Tracheal epithelial cell (primary cell): ENCODE results near the gene LCE2A. TPM values are rescaled to one million over a fixed set of nuclear protein-coding genes. Genes with fewer than 3 reads are reported as not detected.

Experiments
- total RNA-seq: library from RNA; depleted of rRNA; stranded (reverse); fragments of >200 nt; gene quantifications from 2 replicates; pipeline ENCODE4 v1.2.1, GENCODE V29; 2014

LCE2A gene, protein sequence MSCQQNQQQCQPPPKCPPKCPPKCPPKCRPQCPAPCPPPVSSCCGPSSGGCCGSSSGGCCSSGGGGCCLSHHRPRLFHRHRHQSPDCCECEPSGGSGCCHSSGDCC
- not detected in 2 replicates for total RNA-seq

DNA sequence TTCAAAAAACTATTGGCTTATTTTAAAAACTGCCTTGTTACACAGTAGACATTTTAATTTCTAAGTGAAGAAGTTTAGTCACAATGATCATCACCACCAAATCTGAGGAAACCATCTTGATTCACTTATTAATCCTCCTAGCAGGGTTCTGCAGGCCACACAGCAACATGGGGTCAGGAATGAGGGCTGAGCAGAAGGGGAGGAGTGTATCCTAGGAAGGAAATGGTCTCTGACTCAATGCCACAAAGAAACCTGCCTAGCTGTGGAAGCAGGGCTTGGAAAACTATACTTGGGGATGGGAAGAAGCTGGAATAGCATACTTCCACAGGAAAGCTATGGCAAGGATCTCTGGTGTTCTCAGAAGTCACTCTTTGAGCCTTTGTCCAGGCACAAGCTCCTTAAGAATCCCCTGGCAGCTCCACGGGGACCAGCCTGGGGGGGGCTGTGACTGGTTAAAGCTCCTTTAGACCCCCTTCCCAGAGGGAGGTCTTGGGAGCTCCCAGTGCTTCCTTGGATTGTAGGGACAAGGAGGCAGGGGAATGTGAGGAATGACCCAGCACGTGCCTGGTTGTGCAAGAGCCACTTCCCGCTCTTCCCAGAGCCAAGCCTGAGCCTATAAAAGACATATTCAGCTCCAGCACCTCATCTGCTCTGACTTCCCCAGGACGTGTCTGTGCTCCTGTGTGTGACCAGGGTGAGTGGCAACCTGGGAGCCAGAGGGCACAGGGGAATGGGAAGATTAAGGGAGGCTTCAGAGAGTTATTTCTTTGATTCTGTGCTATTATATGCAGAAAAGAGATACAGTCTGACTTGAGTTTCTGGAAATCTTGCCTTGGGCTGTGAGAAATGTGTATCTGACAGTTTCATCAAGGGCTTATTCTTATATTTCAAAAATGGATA, at the start of gene LCE2A:
Gene LCE2A, plus strand, starts transcription at position 645 of the 900 bp plus-strand sequence. CDS start 557 bp downstream, outside the sequence.

DNA sequence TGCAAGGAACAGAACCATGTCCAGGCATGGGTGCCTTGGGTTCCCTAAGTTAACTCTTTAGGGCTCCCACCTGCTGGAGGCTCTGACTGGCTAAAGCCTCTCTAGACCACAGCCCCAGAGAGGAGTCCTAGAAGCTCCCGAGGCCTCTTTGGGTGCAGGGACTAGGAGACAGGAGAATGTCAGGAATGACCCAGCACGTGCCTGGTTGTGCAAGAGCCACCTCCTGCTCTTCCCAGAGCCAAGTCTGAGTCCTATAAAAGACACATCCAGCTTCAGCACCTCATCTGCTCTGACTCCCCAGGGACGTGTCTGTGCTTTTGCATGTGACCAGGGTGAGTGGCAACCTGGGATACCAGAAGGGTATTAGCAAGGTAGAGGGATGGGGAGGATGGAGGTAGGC, 35.0 kb upstream of the LCE2A start, which contains the start of gene LCE2D:
Gene LCE2D, plus strand, starts transcription at position 283 of the 400 bp plus-strand sequence. CDS start 726 bp downstream, outside the sequence.

DNA sequence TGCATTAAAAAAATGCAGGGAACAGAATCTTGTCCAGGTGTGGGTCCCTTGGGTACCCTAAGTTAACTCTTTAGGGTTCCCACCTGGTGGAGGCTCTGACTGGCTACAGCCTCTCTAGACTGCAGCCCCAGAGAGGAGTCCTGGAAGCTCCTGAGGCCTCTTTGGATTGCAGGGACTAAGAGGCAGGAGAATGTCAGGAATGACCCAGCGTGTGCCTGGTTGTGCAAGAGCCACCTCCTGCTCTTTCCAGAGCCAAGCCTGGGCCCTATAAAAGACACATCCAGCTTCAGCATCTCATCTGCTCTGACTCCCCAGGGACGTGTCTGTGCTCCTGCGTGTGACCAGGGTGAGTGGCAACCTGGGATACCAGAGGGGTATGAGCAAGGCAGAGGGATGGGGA, 23.2 kb upstream of the LCE2A start, which contains the start of gene LCE2C:
Gene LCE2C, plus strand, starts transcription at position 297 of the 400 bp plus-strand sequence. CDS start 737 bp downstream, outside the sequence.

DNA sequence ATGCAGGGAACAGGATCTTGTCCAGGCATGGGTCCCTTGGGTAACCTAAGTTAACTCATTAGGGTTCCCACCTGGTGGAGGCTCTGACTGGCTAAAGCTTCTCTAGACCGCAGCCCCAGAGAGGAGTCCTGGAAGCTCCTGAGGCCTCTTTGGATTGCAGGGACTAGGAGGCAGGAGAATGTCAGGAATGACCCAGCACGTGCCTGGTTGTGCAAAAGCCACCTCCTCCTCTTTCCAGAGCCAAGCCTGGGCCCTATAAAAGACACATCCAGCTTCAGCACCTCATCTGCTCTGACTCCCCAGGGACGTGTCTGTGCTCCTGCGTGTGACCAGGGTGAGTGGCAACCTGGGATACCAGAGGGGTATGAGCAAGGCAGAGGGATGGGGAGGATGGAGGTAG, 12.3 kb upstream of the LCE2A start, which contains the start of gene LCE2B:
Gene LCE2B, plus strand, starts transcription at position 301 of the 400 bp plus-strand sequence. CDS start 721 bp downstream, outside the sequence.

DNA sequence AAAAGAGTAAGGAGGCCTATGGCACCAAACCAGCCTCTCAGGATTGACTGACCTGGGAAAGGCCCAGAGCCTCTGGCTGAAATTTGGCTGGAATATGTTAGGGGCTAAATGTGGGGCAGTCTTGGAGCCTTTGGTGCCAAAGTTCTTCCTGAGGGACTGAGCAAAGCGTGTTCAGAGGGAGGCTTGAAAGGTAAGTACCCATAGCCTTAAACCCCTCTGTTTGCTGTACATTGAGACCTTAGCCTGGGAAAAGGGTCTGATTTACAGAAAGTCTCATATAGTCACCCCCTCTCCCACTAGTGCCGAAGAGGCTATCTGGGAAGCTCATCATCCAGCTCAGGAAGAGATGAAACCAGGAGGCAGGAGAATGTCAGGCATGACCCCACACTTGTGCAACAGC, 9.7 kb downstream of the LCE2A start, which contains the start of gene LCE4A:
Gene LCE4A, plus strand, starts transcription at position 301 of the 400 bp plus-strand sequence. CDS start 916 bp downstream, outside the sequence.

Other genes with a start within 250 kb of the LCE2A start
- not detected in 2 replicates for gene LCE5A, start 187.5 kb upstream of the LCE2A start, total RNA-seq
- 4.3 and 5.1 TPM in 2 replicates for gene CRCT1, start 183.9 kb upstream of the LCE2A start, total RNA-seq
- gene LCE3E, start 131.6 kb upstream of the LCE2A start, total RNA-seq, result 0.48 TPM in 1 of 2 replicates, not detected in the other
- gene LCE3D, start 117.8 kb upstream of the LCE2A start, total RNA-seq, result not detected in 2 replicates
- not detected in 2 replicates for gene LCE3C, start 98.1 kb upstream of the LCE2A start, total RNA-seq
- not detected in 2 replicates for gene LCE3B, start 84.5 kb upstream of the LCE2A start, total RNA-seq
- gene LCE3A, start 75.2 kb upstream of the LCE2A start, total RNA-seq, result not detected in 2 replicates
- not detected in 2 replicates for gene LCE2D, start 35.0 kb upstream of the LCE2A start, total RNA-seq
- not detected in 2 replicates for gene LCE2C, start 23.1 kb upstream of the LCE2A start, total RNA-seq
- not detected in 2 replicates for gene LCE2B, start 12.2 kb upstream of the LCE2A start, total RNA-seq
- gene LCE4A, start 9.8 kb downstream of the LCE2A start, total RNA-seq, result not detected in 2 replicates
- under 0.01 TPM in 1 of 2 replicates, not detected in the other for gene KPRP, start 59.7 kb downstream of the LCE2A start, total RNA-seq
- not detected in 2 replicates for gene LCE1F, start 76.8 kb downstream of the LCE2A start, total RNA-seq
- gene LCE1E, start 87.9 kb downstream of the LCE2A start, total RNA-seq, result 0.24 TPM in 1 of 2 replicates, not detected in the other
- gene LCE1D, start 98.4 kb downstream of the LCE2A start, total RNA-seq, result not detected in 2 replicates
- gene LCE1C, start 108.3 kb downstream of the LCE2A start, total RNA-seq, result 0.24 and 1.3 TPM in 2 replicates
- gene LCE1B, start 113.6 kb downstream of the LCE2A start, total RNA-seq, result not detected in 2 replicates
- gene LCE1A, start 129.1 kb downstream of the LCE2A start, total RNA-seq, result not detected in 2 replicates
- gene LCE6A, start 144.5 kb downstream of the LCE2A start, total RNA-seq, result not detected in 2 replicates
- not detected in 2 replicates for gene LCE7A, start 161.7 kb downstream of the LCE2A start, total RNA-seq
- gene SMCP, start 180.0 kb downstream of the LCE2A start, total RNA-seq, result not detected in 2 replicates
- gene IVL, start 210.2 kb downstream of the LCE2A start, total RNA-seq, result 0.43 and 6.5 TPM in 2 replicates
- gene SPRR5, start 248.9 kb downstream of the LCE2A start, total RNA-seq, result not detected in 2 replicates